PFSK-1 (cell line): ENCODE data around the gene ACVR1.

Experiments
- FOXP2 ChIP-seq: optimal IDR thresholded peaks from 2 replicates; pipeline ENCODE3; 2011; ENCODE audit warnings: borderline replicate concordance, control low read depth, inconsistent platforms; ENCODE audit not compliant: insufficient read depth; ENCODE audit errors: extremely low read length, extremely low read depth
- POLR2AphosphoS5 ChIP-seq: IDR thresholded peaks from 2 replicates; pipeline ENCODE4 v1.6.1; 2012; ENCODE audit warnings: low read depth, mild to moderate bottlenecking, control low read depth, low read length, moderate library complexity
- SIN3A ChIP-seq: IDR thresholded peaks from 2 replicates; pipeline ENCODE4 v1.6.1; 2012; ENCODE audit warnings: mild to moderate bottlenecking, low read length, moderate library complexity, borderline replicate concordance; ENCODE audit not compliant: insufficient read depth
- TAF1 ChIP-seq: IDR thresholded peaks from 2 replicates; pipeline ENCODE4 v1.6.1; 2012; ENCODE audit warnings: low read length, control low read depth, borderline replicate concordance; ENCODE audit not compliant: insufficient read depth
- TF ChIP-seq, protein P1 (sequence below), 2 experiments: IDR thresholded peaks; 2 replicates each; pipeline versions ENCODE4 v1.6.1 to v1.8.0; 2011 to 2012; ENCODE audit warnings: low read depth in 2 of 2, low read length in 2 of 2, control low read depth in 1 of 2, inconsistent platforms in 1 of 2, mild to moderate bottlenecking in 1 of 2, moderate library complexity in 1 of 2; ENCODE audit not compliant: insufficient read depth in 1 of 2

The ACVR1 gene

DNA sequence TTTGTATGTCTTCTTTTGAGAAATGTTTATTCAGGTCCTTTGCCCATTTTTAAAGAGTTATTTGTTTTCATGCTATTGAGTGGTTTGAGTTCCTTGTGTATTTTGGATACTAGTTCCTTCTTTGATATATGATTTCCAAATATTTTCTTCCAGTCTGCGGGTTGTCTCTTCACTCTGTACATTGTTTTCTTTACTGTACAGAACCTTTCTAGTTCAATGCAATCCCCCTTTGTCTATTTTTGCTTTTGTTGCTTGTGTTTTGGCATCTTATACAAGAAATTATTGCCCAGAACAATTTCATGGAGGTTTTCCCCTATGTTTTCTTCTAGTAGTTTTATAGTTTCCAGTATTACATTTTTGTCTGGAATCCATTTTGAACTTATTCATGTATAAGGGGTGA, 185.0 kb downstream of the ACVR1 start:
- TF ChIP-seq SIN3A, result no peak
- no peak for TF ChIP-seq TAF1
- TF ChIP-seq POLR2AphosphoS5, result no peak
- TF ChIP-seq, protein P1, sequence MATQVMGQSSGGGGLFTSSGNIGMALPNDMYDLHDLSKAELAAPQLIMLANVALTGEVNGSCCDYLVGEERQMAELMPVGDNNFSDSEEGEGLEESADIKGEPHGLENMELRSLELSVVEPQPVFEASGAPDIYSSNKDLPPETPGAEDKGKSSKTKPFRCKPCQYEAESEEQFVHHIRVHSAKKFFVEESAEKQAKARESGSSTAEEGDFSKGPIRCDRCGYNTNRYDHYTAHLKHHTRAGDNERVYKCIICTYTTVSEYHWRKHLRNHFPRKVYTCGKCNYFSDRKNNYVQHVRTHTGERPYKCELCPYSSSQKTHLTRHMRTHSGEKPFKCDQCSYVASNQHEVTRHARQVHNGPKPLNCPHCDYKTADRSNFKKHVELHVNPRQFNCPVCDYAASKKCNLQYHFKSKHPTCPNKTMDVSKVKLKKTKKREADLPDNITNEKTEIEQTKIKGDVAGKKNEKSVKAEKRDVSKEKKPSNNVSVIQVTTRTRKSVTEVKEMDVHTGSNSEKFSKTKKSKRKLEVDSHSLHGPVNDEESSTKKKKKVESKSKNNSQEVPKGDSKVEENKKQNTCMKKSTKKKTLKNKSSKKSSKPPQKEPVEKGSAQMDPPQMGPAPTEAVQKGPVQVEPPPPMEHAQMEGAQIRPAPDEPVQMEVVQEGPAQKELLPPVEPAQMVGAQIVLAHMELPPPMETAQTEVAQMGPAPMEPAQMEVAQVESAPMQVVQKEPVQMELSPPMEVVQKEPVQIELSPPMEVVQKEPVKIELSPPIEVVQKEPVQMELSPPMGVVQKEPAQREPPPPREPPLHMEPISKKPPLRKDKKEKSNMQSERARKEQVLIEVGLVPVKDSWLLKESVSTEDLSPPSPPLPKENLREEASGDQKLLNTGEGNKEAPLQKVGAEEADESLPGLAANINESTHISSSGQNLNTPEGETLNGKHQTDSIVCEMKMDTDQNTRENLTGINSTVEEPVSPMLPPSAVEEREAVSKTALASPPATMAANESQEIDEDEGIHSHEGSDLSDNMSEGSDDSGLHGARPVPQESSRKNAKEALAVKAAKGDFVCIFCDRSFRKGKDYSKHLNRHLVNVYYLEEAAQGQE (IDR thresholded peaks at IDR 0.05; ENCODE audit: insufficient read depth in 1 of 2, low read depth in 2 of 2, low read length in 2 of 2), result no peak
- no peak for TF ChIP-seq FOXP2
